Measurements from ENCODE around the gene ERBB3.
A peak's percentile ranks its signal among the peaks of the same experiment; 100 is the strongest.
"Not testable (repeated sequence)": the region's sequence is repeated elsewhere in the genome, so short reads cannot be mapped to it uniquely, and the experiment has no call there.

Gene ERBB3

GRCh38 chr12:56116267-56117081 lies 36.5 kb downstream of the ERBB3 start, which contains the start of gene RPL41:
Gene RPL41, plus strand, starts transcription at chr12:56116633.
- DNase-seq = peak; percentile 86

GRCh38 chr12:56117082-56117706 lies 37.2 kb downstream of the ERBB3 start:
- DNase-seq = not testable (repeated sequence)

DNA sequence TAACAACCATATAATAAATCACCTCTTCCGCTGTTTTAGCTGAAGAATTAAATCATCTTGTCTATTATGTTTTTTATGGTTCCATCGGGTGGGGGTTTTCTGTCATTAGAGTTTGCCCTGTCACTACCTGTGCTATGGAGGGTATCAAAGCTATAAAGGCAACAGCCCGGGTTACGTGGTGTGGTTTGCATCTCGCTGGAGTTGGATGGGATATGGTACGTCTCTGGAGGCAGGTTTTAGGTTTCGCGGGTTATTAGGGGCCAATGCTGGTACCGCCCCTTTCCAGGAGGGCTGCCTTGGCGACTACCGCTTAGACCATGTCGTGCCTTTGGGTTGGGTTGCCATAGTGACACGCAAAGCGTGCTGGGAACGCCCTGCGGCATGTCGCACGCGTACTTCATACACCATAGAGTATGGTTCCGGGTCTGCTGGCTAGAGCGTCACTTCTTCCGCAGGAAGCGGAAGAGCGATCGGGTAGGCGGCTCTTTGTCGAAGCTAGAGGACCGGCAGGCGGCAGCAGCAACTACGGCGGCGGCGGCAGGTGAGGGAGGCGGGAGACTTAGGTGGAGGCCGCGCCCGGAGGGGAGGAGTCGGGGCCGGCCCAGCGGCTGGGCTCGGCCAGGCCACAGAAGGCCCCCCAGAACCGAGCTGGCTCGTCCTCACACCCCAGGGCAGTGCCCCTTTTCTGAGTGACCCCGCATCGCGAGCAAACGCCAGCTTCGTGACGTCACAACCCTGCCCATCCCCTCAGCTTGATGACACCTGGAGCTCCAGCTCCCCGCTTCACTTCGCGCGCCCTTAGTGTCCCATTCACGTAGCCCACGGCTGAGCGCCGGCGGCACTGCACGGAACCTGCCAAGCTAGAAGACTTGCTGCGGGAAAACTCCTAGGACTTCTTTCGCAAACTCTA lies 38.1 kb downstream of the ERBB3 start, which contains the start of gene ZC3H10:
TSS of gene ZC3H10 (plus strand) at position 489 of the 910 bp plus-strand sequence. CDS start 2,297 bp downstream, outside the sequence.
- DNase-seq = peak; percentile 95

DNA sequence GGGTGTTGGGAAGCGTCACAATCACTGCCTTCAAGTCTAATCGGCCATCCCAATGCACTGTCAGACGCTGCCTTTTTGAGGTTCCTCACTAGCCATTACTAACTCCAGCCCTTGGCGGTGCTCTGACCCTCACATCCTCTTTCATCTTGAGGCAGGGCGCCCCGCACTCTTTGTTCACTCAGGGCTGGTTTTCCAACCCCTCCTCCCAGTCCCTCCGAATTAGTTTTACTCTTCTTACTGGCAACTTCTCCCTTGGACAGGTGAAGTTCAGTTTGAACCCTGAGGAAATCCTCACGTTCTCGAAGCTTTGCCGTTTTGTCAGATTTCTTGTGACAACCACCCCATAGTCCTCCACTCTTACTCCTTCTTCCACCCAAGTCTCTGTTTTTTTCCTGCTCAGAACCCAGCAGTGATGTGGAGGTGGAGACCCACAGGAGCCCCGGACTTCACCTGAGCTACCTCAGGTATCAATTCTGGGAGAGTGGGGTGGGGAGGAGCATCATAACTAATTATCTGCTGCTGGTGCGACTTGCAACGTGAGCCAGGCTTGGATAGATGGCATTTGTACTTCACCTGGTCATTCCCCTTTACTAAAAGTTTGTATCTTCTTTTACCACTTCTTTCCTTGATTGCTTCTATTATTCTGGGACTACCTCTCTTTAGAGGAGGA lies 38.9 kb downstream of the ERBB3 start:
- no peak for DNase-seq

DNA sequence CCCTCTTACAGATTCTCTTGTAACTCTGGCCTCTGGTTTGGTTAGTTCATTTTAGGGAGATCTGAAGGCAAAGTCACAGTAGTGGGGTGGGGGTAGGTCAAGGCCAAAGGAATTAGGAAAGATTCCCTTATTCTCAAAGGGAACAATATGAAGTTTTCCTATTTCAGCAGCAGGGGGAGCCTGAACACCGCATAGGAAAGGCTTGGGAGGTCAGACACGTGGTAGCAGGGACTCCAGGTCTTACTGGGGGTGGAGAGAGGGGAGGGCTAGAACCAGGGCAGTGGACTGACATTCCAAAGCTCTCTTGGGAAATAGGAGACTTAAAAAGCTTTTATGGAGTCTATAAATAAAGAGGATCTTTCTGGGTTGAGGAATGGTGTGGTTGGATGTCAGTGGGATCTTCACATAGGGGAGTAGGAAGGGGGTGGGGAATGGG lies 39.4 kb downstream of the ERBB3 start:
- no peak for DNase-seq

DNA sequence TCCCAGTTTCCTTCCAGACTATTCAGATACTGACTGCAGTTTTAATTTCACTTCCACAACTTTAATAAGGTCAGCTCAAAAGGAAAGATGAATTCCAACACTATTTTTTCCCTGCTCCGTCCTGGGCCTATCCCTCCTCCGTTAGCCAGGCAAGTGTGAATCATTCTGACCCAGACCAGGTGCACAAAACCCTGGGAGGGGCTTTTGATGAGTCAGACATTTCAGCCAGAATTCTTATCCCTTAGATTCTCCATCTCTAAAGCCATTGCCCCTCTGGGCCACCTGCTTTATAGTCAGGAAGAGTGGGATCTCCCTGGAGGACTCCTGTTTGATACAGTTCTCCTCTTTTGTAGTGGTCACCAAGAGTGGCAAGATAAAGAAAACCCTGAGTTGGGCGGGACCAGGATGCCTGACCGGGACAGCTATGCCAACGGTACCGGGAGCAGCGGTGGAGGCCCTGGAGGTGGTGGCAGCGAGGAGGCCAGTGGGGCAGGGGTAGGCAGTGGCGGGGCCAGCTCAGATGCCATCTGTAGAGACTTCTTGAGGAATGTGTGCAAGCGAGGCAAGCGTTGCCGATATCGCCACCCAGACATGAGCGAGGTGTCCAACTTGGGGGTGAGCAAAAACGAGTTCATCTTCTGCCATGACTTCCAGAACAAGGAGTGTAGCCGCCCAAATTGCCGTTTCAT lies 40.3 kb downstream of the ERBB3 start:
- no peak for DNase-seq

- DNase-seq = no peak
These were observed 41.4 kb downstream of the ERBB3 start for GRCh38 chr12:56121204-56121870.

DNA sequence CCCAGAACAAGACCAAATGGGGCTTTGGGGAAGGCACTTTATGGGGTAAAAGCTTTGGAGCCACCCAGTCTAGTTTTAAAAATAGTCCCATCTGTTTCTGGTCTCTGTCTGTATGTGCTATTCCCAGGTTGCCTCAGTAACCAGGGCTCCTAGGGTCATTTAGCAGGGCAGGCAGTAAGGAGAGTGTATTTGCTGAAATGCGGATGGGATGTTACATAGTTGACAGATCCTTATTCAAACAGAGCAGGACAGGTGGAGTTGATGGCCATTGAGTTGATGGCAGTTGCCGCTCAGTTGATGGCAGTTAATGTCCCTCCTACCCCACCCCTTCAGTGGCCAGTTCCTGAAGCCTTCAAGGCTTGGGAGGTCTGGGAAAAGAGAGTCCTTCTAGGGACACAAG lies 42.7 kb downstream of the ERBB3 start:
- no peak for DNase-seq

DNA sequence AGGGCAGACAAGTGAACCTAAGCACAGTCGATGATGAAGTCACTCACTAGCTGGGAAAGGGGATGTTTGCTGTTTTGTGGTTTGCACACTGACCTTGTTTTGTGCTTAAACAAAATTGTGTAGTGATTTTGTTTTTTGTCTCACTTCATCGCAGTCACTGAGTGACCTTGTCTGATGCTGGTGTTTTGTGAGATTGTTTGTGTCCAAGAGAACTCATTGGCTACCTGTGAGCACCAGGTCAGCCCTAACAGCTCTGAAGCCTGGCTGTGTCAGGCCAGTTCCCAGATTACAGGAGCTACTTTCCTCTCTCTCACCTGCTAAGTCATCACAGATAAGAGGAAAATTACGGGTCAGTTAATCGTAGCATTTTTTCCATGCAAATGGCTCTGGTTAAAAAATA lies 44.2 kb downstream of the ERBB3 start:
- no peak for DNase-seq

GRCh38 chr12:56126732-56127239 lies 46.8 kb downstream of the ERBB3 start:
- DNase-seq = no peak

DNA sequence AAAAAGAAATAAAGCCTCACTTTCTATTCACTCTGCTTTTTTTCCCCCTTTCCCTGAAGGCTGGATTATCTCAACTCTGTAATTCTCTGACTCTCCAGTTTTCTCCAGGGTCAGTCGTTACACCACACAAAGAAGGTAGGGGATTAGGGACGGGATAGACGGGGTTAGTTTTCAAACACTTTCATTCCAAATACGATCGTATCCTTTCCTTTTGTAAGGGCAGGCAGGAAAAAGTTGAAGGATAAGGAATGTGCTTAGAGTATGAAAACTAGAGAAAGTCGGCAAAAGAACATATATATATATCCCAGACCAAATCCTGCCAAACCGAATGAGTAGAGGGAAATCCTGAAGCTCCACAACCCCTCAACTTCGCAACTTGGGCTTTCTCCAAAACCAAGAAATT lies 47.5 kb downstream of the ERBB3 start:
- no peak for DNase-seq

DNA sequence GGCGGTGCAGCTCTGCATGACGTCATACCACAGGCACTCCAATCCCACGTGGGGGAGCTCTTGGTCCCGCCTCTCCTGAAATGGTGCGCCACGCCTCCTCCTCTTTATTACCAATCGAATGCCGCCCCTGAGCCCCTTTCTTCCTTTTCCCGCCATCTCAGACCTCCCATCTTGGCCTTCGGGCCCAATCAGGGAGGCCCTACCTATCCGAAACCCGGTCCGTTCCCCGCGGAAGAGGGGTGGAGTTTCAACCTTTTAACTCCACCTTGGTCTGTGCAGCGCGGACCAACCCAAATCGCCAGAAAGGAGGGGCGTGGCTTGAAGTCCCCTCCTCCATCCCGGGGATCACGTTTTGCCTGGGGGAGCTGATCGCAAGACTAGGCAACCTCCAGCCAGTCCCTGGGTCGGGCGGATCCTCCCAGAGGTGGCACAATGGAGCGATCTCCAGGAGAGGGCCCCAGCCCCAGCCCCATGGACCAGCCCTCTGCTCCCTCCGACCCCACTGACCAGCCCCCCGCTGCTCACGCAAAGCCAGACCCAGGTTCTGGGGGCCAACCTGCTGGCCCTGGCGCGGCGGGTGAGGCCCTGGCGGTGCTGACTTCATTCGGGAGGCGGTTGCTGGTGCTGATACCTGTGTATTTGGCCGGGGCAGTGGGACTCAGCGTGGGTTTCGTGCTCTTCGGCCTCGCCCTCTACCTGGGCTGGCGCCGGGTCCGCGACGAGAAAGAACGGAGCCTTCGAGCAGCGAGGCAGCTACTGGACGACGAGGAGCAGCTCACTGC lies 48.1 kb downstream of the ERBB3 start, which contains the start of gene ESYT1:
TSS of gene ESYT1 (plus strand) at position 380 of the 782 bp plus-strand sequence. CDS start at position 433, 53 bp downstream.
- peak; percentile 98 for DNase-seq

DNA sequence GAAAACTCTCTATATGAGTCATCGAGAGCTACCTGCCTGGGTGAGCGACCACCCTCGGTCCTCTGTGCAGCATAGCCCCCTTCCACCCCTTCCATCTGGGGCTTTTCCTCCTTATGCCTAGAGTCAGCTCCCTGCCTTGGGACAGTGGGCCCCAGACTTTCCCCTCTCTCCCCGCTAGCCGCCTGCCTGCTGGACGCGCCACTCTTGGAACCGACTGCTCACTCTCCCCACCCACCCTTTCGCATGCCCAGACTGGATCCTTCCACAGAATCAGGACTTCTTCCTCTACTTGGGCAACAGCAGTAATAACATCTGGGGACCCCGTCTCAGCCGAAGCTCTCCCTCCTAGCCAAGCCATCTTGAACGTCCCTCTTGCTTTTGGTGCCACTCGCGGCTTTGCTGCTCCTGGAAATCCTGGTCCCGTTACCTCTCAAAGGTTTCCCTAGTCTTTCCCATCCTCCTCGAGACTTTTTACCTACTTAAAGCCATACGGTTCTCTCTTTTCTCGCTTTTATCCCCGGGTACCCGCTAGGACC lies 48.8 kb downstream of the ERBB3 start:
- no peak for DNase-seq

DNA sequence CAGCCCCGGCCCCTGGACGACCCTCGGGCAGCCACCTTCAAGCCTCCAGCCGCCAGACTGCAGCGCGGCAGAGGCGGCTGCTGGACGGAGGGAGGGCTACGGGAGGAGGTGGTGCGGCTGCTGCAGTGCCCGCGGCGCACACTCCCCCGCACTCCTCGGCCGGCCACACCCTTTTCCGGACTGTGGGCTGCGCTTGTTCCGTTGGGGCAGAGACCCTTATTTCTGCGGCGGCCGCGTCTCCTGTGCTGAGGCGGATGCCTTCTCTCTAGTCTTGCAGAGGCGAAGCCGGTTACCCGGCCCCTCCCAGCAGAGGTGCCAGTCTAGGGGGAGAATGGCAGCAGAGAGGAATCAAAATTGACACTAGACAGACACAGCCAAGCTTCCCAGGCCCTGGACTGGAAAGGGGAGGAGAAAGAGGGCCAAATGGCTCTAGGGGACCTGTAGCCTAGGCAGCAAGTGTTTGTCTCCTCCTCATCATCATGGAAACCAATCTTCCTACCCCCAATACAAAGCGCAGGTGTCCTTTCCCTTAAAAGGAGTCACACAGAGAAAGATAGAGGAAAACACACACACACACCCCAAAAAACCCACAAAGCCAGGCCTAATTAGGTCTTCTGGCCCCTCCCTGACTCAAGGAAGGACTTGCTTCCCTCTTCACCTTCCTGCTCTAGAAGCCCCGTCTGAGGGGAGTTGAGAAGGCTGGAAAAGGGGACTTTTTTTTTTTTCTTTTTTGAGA lies 49.4 kb downstream of the ERBB3 start:
- no peak for DNase-seq

GRCh38 chr12:56129942-56130495 lies 50.1 kb downstream of the ERBB3 start:
- no peak for DNase-seq

- DNase-seq = no peak
These were observed 50.9 kb downstream of the ERBB3 start for GRCh38 chr12:56130876-56131275.

- no peak for DNase-seq
These were observed 54.9 kb downstream of the ERBB3 start for GRCh38 chr12:56134897-56135296.

DNA sequence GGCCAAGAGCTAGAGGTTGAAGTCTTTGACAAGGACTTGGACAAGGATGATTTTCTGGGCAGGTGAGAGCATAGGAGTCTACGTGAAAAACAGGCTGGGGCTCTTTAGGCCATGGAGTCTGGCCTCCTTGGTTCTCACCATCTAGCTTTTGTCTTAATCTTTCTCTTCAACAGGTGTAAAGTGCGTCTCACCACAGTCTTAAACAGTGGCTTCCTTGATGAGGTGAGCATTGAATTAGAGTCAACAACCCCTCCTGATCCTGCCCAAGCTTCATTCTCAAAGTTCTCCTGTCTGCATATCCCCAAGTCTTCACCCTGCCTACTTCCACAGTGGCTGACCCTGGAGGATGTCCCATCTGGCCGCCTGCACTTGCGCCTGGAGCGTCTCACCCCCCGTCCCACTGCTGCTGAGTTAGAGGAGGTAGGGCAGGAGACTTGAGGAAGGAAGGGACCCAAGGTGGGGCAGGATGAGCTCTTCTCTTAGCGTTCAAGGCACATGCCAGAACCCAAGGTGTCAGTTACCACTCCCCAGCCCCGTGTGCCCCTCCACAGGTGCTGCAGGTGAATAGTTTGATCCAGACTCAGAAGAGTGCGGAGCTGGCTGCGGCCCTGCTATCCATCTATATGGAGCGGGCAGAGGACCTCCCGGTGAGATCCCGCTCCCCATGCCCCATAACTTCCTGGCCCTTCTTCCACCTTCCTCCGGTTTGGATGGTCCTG lies 58.0 kb downstream of the ERBB3 start:
- no peak for DNase-seq

Measured in NCI-H1436 treated with DMSO at 0.1 percent for 48 hours (cell line).